Esophagus (tissue), 2 donors: Measurements from ENCODE around the gene OR8B12. TPM values are rescaled to one million over a fixed set of nuclear protein-coding genes. Genes with fewer than 3 reads are reported as not detected.
"Not testable (repeated sequence)": the region's sequence is repeated elsewhere in the genome, so short reads cannot be mapped to it uniquely, and the experiment has no call there.

Experiments used
- H3K27ac ChIP-seq, 2 donors: one replicate each; pipeline ENCODE4 v1.5.1; 2013; ENCODE audit warnings: low read depth in 2 of 2, mild to moderate bottlenecking in 2 of 2, inconsistent platforms in 1 of 2, low read length in 1 of 2, moderate library complexity in 1 of 2
- H3K27me3 ChIP-seq, 2 donors: one replicate each; pipeline ENCODE4 v1.6.1; 2013; ENCODE audit warnings: low read length in 2 of 2, control low read depth in 1 of 2, mild to moderate bottlenecking in 1 of 2; ENCODE audit not compliant: insufficient read depth in 2 of 2, control insufficient read depth in 1 of 2
- H3K36me3 ChIP-seq, 2 donors: one replicate each; pipeline ENCODE4 v1.6.1; 2013; ENCODE audit warnings: low read length in 1 of 2; ENCODE audit not compliant: control insufficient read depth in 2 of 2, insufficient read depth in 2 of 2
- H3K4me1 ChIP-seq, 2 donors: one replicate each; pipeline ENCODE4 v1.6.1; 2013; ENCODE audit warnings: low read length in 1 of 2; ENCODE audit not compliant: control insufficient read depth in 2 of 2, insufficient read depth in 2 of 2
- H3K4me3 ChIP-seq, 2 donors: one replicate each; pipeline ENCODE4 v1.5.1; 2013; ENCODE audit warnings: low read length in 2 of 2, mild to moderate bottlenecking in 2 of 2, low read depth in 1 of 2, moderate library complexity in 1 of 2
- H3K9me3 ChIP-seq, 2 donors: one replicate each; pipeline ENCODE4 v1.6.1; 2013; ENCODE audit warnings: mild to moderate bottlenecking in 2 of 2, low read depth in 1 of 2, low read length in 1 of 2, moderate library complexity in 1 of 2; ENCODE audit not compliant: control insufficient read depth in 2 of 2, insufficient read depth in 1 of 2
- WGBS, 2 donors: extraction: QIAGEN DNeasy Blood & Tissue Kit; methylation state at CpG; one replicate each; pipeline ENCODE4 v1.1.7; 2013; 5-methylcytosine and 5-hydroxymethylcytosine counted together
- polyA plus RNA-seq, 2 donors: library from polyadenylated mRNA; stranded (reverse); fragments of 200-250 nt; gene quantifications; one replicate each; pipeline ENCODE4 v1.2.3, GENCODE V29; 2013
- donor health status: healthy with polysubstance abuse.
- donor health status: Bipolar disorder and iron deficiency.

Gene OR8B12
- polyA plus RNA-seq, 2 donors: not detected

DNA sequence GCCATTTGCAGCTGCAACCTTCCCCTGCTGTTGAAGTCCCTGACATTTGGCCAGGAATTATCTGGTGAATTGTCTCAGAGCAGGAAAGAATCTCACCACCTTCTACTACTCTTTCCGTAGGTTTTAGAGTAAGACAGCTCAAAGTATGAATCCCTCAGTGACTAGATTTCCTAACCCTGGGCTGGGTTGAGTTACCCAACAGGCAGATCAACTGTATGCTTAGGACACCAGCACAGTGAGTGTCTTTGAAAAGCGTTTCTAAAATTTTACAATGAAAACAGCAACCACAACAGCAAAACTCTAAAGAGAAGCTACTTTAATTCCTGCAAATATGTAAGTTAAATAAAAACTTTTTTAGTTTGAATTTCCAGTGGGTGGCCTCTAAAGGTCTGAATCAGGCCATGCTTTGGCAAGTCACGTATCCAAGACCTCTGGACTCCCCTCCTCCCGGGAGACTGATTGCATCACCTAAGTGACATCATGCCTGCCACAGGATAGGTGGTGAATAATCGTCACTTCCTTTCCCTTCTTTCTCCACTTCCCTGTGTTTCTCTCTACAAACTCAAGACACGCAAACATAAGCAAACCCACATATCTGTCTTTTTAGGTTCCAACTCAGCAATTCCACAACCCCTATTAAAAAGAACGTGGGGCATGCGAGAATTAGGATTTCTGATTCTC, 7.8 kb downstream of the OR8B12 start:
- Histone ChIP-seq H3K36me3 (no peaks in the 10 kb centered on the region), H3K27ac (no peak overlapping the region), H3K4me3 (no peak overlapping the region), H3K4me1 (no peaks in the 10 kb centered on the region), H3K9me3 (no peaks in the 10 kb centered on the region), H3K27me3 (no peaks in the 10 kb centered on the region)
- 78 to 84% methylated on average over 8 of the region's 8 CpGs for WGBS, 2 donors

- WGBS, 2 donors: 69 to 79% methylated on average over 2 of the region's 2 CpGs
- H3K27me3 ChIP-seq: no peaks in the 10 kb centered on the region
- H3K4me1 ChIP-seq: no peaks in the 10 kb centered on the region
- H3K4me3 ChIP-seq: no peak overlapping the region
- H3K9me3 ChIP-seq: no peaks in the 10 kb centered on the region
- H3K27ac ChIP-seq: no peak overlapping the region
- H3K36me3 ChIP-seq: no peaks in the 10 kb centered on the region
Observed at GRCh38 chr11:124534051-124534450, 9.4 kb downstream of the OR8B12 start.

- no peak overlapping the region for H3K4me3 ChIP-seq
- H3K36me3 ChIP-seq: no peaks in the 10 kb centered on the region
- H3K9me3 ChIP-seq: no peaks in the 10 kb centered on the region
- no peaks in the 10 kb centered on the region for H3K27me3 ChIP-seq
- H3K27ac ChIP-seq: no peak overlapping the region
- WGBS, 2 donors: 46 to 70% methylated on average over 2 of the region's 2 CpGs
- no peaks in the 10 kb centered on the region for H3K4me1 ChIP-seq
Observed at GRCh38 chr11:124533626-124534025, 9.8 kb downstream of the OR8B12 start.

DNA sequence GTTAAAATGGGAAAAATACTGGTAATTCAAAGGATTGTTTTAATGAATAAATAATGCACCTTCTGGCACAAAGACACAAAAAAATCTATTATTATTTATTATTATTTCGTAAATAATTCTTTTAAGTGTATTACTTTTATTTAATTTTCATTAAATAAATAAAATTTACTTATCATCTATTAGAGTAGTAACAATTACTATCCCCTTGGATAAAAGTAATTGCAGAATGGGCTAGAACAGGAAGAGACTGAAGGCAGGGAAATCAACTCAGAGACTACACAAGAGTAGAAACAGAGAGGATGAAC, 23.0 kb downstream of the OR8B12 start:
- 57 to 58% methylated on average over 1 of the region's 1 CpG for WGBS, 2 donors
- Histone ChIP-seq H3K9me3 (no peaks in the 10 kb centered on the region), H3K36me3 (no peaks in the 10 kb centered on the region), H3K27ac (no peak overlapping the region), H3K27me3 (no peaks in the 10 kb centered on the region), H3K4me1 (no peaks in the 10 kb centered on the region), H3K4me3 (no peak overlapping the region)

DNA sequence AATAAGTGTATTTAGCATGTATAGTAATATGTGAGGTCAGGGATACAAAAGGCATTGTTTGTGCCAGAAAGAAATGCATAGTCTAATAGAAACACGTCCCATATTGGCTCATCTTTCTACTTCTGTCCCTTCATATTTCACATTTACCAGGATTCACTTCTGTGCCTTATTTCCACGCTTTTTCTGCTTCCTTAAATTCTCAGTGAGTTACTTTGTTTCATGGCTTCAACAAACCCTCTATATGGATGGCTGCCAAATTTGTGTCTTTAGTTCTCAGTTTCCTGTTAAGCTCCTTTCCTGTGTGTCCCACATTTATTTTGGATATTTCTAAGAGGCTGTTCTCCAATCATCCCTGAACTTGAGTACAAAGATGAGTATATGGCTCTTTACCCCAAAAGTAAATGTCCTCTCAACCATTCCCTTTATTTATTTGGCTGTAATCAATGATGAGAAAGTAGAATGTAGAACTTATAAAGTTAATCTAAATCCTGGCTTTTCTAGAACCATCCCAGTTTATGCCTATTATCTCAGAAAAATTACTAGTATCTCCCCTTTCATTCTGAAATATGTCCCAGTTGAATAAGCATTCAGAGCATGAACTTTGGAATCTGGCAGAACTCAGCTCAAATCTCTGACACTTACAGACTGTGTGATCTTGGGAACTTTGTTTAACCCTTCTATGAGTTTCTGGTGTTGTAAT, 23.5 kb downstream of the OR8B12 start:
- Histone ChIP-seq H3K27ac (no peak overlapping the region), H3K4me3 (no peak overlapping the region), H3K4me1 (no peaks in the 10 kb centered on the region), H3K27me3 (no peaks in the 10 kb centered on the region), H3K9me3 (no peaks in the 10 kb centered on the region), H3K36me3 (no peaks in the 10 kb centered on the region)
- 26 to 27% methylated on average over 2 of the region's 2 CpGs for WGBS, 2 donors

DNA sequence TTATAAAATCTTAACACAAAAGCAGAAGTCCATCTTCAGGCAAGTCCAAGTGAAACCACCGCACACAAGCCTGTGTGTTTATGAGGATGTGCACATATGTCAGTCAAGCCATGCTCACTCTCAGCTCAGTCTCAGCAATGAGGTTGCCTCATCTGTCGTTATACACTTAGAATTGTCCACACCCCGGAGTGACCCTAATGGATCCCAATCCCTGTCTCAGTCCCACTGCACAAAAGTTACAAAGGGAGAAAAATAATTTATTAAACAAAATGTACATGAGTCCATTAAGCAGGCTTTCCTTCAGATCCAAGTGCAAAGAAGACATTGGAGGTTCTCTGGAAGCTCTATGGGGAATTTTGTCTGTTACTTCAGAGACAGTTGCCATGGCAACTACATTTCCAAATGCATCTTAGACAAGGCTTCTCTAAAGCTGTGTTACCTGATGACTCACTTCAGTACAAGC, 24.4 kb downstream of the OR8B12 start:
- Histone ChIP-seq H3K9me3 (no peaks in the 10 kb centered on the region), H3K4me3 (no peak overlapping the region), H3K27me3 (no peaks in the 10 kb centered on the region), H3K27ac (no peak overlapping the region), H3K36me3 (no peaks in the 10 kb centered on the region), H3K4me1 (no peaks in the 10 kb centered on the region)
- WGBS, 2 donors: 77 to 83% methylated on average over 3 of the region's 3 CpGs

- Histone ChIP-seq H3K4me3 (no peak overlapping the region), H3K36me3 (no peaks in the 10 kb centered on the region), H3K4me1 (no peaks in the 10 kb centered on the region), H3K9me3 (no peaks in the 10 kb centered on the region), H3K27me3 (no peaks in the 10 kb centered on the region), H3K27ac (no peak overlapping the region)
- 88 to 90% methylated on average over 12 of the region's 12 CpGs for WGBS, 2 donors
Observed at GRCh38 chr11:124517314-124517713, 26.1 kb downstream of the OR8B12 start.

DNA sequence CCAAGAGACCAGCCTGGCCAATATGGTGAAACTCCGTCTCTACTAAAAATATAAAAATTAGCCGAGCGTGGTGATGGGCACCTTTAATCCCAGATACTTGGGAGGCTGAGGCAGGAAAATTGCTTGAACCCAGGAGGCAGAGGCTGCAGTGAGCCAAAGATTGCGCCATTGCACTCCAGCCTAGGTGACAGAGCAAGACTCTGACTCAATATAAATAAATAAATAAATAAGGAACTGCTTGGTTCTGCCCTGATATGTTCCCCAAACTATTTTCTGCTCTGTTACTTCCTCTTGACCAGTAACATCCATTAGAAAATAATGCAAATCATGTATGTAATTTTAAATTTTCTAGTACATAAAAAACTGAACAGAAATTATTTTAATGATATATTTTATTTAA, 28.8 kb downstream of the OR8B12 start:
- H3K4me3 ChIP-seq, H3K36me3 ChIP-seq, H3K4me1 ChIP-seq, H3K27me3 ChIP-seq, H3K27ac ChIP-seq: not testable (repeated sequence)
- WGBS, 2 donors: 84 to 93% methylated on average over 4 of the region's 4 CpGs
- peaks cover 0 to 12% of the 10 kb centered on the region in 2 donors for H3K9me3 ChIP-seq

DNA sequence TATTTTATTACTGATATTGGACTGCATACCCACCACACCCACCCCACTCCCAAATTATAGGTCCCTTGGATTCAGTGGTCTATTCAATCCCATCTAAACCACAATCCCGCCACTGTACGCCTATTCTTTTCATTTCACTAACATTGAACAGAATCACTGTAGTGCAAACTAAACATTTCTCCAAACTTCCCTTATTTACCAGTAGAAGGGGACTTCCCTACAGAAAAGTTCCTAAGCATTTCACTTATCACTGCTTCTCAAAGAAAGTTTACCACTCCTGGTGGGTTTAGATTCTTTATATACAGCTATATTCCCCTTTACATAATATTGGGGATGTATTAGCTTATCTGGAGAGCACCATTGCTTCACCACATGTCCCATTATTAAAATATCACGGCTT, 29.3 kb downstream of the OR8B12 start:
- Histone ChIP-seq H3K4me1 (no peaks in the 10 kb centered on the region), H3K27ac (no peak overlapping the region), H3K4me3 (no peak overlapping the region), H3K9me3 (peaks cover 0 to 12% of the 10 kb centered on the region in 2 donors), H3K27me3 (no peaks in the 10 kb centered on the region), H3K36me3 (no peaks in the 10 kb centered on the region)
- 80 to 85% methylated on average over 3 of the region's 3 CpGs for WGBS, 2 donors

DNA sequence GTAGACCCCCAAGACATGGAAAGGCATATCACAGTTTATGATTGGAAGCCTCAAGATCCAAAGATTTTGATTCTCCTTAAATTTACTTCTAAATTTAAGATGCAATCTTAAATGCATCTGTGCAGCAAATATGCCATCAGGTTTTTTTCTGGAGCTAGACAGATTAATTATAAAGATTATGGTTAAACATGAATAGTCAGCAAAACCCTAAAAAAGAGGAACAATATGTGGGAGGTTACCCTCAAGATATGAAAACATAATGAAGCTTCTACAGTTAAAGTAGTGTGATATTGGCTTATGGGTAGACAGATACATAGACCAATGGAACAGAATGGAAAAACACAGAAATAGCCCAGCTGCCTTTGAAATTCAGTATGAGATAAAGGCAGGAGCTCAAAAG, 31.7 kb downstream of the OR8B12 start:
- H3K4me1 ChIP-seq: no peaks in the 10 kb centered on the region
- no peak overlapping the region for H3K27ac ChIP-seq
- peaks cover 0 to 12% of the 10 kb centered on the region in 2 donors for H3K9me3 ChIP-seq
- H3K27me3 ChIP-seq: no peaks in the 10 kb centered on the region
- H3K4me3 ChIP-seq: no peak overlapping the region
- H3K36me3 ChIP-seq: no peaks in the 10 kb centered on the region
